OCI-LY3 (cell line): ENCODE data around the gene POU3F3.

Experiments used
- CTCF ChIP-seq: fragments of 200-600, 300-600 bp; sonication (generic); IDR thresholded peaks from 2 replicates; pipeline ENCODE4 v1.5.1; 2014; ENCODE audit warnings: antibody characterized with exemption, low read length, low read depth
- EZH2phosphoT487 ChIP-seq: fragments of 200-600 bp; shearing (Covaris generic); IDR thresholded peaks from 2 replicates; pipeline ENCODE4 v1.6.1; 2018; ENCODE audit warnings: antibody characterized with exemption, mixed run types, low read depth

GRCh38 chr2:104851291-104852089, 2.4 kb upstream of the POU3F3 start:
- TF ChIP-seq CTCF (no peak), EZH2phosphoT487 (no peak)
